Temporal lobe (tissue), 2 donors: ENCODE measurements around the gene ORAI3. TPM values are rescaled to one million over a fixed set of nuclear protein-coding genes. Genes with fewer than 3 reads are reported as not detected.

Experiments used
- small RNA-seq: library from RNA; depleted of rRNA; stranded (forward); fragments of <200 nt; gene quantifications from one replicate; pipeline ENCODE3, GENCODE V24; 2014; ENCODE audit warnings: low replicate concordance
- total RNA-seq: library from RNA; depleted of rRNA; stranded (reverse); fragments of >200 nt; gene quantifications from one replicate; pipeline ENCODE4 v1.2.3, GENCODE V29; 2014

ORAI3 gene
- total RNA-seq, 1 donor from 2014 or later = 2.7 TPM

Small RNA genes within 50 kb of the gene (small RNA-seq; reads per million reads assigned to genes)
- gene AC135048.1 = not detected

Other genes starting within 250 kb of the ORAI3 start
- gene SRCAP, start 249.9 kb upstream of the ORAI3 start, total RNA-seq = 25.3 TPM
- 8.4 TPM for gene PHKG2, start 200.6 kb upstream of the ORAI3 start, total RNA-seq
- gene CFAP119, start 187.0 kb upstream of the ORAI3 start, total RNA-seq = 1.7 TPM
- 64.4 TPM for gene RNF40, start 186.7 kb upstream of the ORAI3 start, total RNA-seq
- 12.3 TPM for gene ZNF629, start 161.9 kb upstream of the ORAI3 start, total RNA-seq
- 27.0 TPM for gene BCL7C, start 55.0 kb upstream of the ORAI3 start, total RNA-seq
- gene CTF1, start 52.5 kb upstream of the ORAI3 start, total RNA-seq = under 0.01 TPM
- gene FBXL19, start 25.5 kb upstream of the ORAI3 start, total RNA-seq = 42.3 TPM
- 3.4 TPM for gene SETD1A, start 8.7 kb downstream of the ORAI3 start, total RNA-seq
- 0.74 TPM for gene HSD3B7, start 36.1 kb downstream of the ORAI3 start, total RNA-seq
- gene STX1B, start 61.6 kb downstream of the ORAI3 start, total RNA-seq = 21.6 TPM
- 14.0 TPM for gene STX4, start 84.5 kb downstream of the ORAI3 start, total RNA-seq
- 4.4 TPM for gene ZNF668, start 125.2 kb downstream of the ORAI3 start, total RNA-seq
- 12.3 TPM for gene ZNF646, start 125.4 kb downstream of the ORAI3 start, total RNA-seq
- 1.5 TPM for gene PRSS53, start 139.9 kb downstream of the ORAI3 start, total RNA-seq
- 25.3 TPM for gene VKORC1, start 145.7 kb downstream of the ORAI3 start, total RNA-seq
- 11.1 TPM for gene BCKDK, start 159.3 kb downstream of the ORAI3 start, total RNA-seq
- 25.6 TPM for gene KAT8, start 168.6 kb downstream of the ORAI3 start, total RNA-seq
- not detected for gene PRSS8, start 186.7 kb downstream of the ORAI3 start, total RNA-seq
- gene PRSS36, start 201.0 kb downstream of the ORAI3 start, total RNA-seq = 0.49 TPM
- 70.1 TPM for gene FUS, start 231.1 kb downstream of the ORAI3 start, total RNA-seq